GM21390 (cell line): ENCODE measurements around the gene GABARAP.

Experiments used
- ATAC-seq: cut with Tn5 transposase; IDR thresholded peaks from one replicate; pipeline ENCODE4 v1.9.1; 2021; ENCODE audit not compliant: unreplicated experiment

Gene GABARAP

DNA sequence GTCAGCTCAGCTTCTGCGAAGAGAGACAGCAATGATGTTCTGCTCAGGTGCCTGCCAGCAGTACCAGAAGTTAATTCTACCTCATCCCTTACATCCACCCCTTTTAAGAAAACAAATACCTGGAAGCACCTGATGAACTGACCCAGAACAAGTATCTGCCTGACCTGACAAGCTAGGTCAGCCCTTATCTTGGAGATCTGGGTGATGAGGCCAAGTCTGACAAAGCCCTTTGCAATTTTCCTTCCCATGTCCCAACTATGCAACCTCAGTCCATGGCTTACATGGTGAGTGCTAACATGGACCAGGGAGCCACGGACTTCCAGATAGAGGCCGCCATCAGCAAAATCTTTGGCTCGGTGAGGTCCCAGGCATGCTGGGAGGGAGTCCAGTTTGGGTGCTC lies 18.9 kb downstream of the GABARAP start:
- no peak for ATAC-seq

DNA sequence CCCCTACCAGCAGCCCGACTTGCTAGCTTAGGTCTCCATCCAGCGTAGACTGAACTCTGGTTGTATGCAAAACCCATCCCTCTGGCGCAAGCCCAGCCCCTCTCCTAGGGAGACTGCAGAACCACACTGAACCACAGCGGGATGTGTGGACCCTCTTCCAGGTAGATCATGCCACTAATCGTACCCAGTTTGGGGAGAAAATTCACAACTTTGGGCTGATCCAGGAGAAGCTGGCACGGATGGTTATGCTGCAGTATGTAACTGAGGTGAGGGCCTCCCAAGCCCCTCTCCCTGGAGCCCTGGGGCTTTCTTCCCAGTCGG lies 19.3 kb downstream of the GABARAP start:
- ATAC-seq, result no peak

DNA sequence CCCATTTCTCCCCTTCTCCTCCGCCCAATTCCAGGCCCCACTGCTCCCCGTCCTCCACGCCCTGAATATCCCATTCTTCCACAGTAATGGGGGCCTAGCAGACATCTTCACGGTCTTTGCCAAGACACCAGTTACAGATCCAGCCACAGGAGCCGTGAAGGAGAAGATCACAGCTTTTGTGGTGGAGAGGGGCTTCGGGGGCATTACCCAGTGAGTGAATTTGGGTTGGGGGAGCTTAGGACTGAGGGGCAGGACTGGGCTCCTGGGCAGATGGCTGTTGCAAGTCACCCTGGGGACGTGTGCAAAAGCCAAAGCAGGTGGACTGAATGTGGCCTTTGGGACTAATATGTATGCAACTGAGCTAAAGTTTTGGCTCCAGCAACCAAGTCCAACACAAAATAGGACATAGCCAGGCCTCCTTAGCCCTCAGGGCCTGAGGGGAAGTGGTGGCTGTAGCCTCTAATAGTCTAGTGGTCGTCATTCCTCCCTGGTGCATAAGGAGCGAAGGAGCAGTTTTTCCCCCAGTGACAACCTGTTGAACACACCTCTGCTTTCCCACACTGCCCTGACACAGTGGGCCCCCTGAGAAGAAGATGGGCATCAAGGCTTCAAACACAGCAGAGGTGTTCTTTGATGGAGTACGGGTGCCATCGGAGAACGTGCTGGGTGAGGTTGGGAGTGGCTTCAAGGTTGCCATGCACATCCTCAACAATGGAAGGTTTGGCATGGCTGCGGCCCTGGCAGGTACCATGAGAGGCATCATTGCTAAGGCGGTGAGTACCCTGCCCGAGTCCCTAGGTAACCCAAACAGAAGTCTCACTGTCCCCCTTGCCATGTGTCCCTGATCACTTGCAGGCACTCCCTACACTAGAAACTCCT lies 19.9 kb downstream of the GABARAP start:
- ATAC-seq, result no peak

DNA sequence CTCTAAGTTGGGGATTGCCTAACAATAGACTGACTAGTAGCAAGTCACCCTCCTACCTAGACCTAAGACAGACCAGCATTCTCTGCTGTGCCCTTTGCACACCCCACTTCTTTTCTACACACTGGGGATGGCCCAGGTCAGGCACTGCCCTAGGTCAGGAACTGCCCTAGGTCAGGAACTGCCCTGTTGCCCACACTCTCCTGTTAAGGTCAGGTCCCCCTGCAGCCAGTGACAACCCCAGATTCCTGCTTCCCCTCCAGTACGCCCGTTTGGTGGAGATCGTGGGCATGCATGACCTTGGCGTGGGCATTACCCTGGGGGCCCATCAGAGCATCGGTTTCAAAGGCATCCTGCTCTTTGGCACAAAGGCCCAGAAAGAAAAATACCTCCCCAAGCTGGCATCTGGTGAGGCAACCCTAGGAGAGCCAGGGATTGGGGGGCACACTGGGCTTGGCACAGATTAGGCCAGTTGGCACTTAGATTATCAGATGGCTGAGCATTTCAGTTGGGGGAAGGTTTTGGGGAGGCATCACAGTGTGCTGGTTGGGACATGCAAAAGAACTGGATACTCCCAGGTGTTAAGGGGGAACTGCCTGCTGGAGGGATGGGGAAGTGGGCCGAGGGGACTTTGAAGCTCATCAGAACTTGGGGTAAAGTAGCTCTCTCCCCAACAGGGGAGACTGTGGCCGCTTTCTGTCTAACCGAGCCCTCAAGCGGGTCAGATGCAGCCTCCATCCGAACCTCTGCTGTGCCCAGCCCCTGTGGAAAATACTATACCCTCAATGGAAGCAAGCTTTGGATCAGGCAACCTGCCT lies 20.8 kb downstream of the GABARAP start:
- no peak for ATAC-seq

DNA sequence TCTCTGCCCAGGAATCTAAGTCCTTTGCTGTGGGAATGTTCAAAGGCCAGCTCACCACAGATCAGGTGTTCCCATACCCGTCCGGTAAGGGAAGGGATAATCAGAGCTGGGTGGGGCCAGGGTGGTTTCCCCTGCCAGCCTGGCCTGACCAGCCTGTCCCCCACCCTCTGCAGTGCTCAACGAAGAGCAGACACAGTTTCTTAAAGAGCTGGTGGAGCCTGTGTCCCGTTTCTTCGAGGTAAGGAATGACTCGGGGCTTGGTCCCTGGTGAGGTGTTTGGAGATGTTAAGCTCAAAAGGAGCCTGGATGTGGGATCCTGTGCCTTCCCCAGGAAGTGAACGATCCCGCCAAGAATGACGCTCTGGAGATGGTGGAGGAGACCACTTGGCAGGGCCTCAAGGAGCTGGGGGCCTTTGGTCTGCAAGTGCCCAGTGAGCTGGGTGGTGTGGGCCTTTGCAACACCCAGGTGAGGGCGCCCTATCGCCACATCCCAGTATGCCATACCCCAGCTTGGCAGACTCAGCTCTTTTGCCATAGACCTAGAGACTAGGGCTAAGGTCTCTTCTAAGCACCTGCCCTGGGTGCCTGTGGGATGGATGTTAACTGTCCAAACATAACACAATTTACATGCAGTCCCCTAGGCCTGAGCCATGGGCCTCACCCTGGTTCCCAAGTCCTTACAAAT lies 21.5 kb downstream of the GABARAP start:
- ATAC-seq, result no peak

DNA sequence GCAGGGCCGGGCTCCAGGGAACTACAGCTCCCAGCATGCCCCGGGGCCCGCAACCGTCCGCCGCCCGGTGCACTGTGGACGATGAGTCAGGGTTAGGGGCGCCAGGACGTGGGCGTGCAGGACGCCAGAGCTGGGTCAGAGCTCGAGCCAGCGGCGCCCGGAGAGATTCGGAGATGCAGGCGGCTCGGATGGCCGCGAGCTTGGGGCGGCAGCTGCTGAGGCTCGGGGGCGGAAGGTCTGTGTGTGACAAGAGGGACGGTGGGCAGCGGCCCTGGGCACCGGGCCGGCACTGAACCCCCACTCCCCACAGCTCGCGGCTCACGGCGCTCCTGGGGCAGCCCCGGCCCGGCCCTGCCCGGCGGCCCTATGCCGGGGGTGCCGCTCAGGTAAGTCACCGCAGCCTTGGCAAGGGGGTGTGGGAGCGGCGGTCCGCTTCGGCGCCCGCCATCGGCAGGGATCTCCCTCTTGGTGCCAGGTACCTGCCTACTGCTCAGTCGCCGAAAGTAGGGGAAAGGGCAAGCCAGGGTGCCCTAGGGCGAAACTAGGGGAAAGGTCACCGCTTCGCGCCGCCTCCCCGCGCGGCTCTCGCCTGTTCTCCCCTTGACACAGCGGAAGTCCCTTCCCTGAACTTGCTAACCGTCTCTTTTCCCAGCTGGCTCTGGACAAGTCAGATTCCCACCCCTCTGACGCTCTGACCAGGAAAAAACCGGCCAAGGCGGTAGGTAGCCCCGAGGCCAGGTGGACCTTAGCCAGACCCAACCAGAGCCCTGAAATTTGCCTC lies 22.2 kb downstream of the GABARAP start, which contains the start of the genes ACADVL and DLG4:
Gene ACADVL (plus strand): TSS at position 127 of the 781 bp plus-strand sequence. CDS start 47 bp downstream, at position 174.
Gene DLG4 (minus strand): TSS at position 25 of the 781 bp plus-strand sequence.
- ATAC-seq, result peak; percentile 58

DNA sequence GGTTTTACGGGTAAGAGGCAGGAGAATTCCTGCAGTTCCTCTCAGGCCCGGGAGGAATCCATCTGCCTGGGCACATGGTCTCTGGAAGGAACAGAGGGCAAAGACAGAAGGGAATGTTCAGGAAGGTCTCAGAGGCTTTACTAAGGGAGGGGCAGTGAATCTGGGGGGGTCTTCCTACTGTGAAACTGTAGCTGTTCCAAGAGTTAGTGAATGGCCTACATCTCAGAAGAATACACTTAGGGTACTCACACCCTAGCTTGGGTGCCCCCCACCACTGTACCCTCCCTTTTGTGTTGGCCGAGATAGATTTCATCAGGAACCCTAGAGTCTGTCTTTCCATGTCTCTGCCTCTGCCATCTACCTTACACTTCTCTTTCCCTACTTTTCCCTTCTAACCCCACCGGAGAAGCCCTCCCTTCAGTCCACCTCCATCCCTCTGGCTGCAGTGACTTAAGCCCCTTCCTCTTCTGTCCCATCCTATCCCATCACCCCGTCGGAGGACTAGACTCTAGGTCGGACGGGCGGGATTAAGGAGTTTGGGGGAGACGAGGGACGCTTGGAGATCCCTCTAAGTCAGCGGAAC lies 22.9 kb downstream of the GABARAP start:
- no peak for ATAC-seq

DNA sequence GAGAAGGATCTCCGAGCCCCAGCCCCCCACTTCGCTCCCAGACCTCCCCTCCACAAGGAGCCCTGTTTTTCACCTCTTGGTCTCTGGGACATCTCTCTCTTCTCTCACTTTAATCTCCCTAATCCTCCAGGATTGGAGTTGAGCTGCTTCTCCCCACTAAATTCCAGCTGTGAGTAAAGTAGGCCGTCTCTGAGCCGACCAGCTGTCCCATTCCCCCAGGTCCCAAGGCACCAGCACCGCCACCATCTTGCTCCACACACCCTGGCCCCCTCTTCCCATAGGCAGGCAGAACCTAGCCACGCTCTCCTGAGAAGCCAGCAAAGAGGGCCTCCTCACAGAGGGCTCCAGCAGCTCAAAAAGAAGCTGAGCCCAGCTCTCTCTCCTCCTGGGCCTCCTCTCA lies 23.5 kb downstream of the GABARAP start:
- ATAC-seq, result no peak

DNA sequence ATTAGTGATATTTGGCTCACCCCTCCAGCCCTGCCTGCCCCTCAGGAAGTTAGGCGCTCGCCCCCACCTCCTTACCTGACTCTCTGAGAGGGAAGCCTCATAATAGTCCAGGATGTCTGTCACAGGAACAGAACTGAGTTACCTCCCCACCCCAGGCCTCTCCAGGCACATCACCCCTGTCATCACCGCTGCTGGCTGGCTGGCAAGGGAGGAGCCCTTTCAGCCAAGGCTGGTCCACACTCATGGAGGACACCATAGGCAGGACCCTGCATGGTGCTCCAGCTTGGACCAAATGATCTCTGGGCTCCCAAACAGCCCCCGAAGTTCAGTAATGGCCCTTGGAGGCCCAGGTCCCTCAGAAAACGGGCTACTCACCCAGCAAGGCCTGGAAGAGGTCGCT lies 24.1 kb downstream of the GABARAP start:
- no peak for ATAC-seq

DNA sequence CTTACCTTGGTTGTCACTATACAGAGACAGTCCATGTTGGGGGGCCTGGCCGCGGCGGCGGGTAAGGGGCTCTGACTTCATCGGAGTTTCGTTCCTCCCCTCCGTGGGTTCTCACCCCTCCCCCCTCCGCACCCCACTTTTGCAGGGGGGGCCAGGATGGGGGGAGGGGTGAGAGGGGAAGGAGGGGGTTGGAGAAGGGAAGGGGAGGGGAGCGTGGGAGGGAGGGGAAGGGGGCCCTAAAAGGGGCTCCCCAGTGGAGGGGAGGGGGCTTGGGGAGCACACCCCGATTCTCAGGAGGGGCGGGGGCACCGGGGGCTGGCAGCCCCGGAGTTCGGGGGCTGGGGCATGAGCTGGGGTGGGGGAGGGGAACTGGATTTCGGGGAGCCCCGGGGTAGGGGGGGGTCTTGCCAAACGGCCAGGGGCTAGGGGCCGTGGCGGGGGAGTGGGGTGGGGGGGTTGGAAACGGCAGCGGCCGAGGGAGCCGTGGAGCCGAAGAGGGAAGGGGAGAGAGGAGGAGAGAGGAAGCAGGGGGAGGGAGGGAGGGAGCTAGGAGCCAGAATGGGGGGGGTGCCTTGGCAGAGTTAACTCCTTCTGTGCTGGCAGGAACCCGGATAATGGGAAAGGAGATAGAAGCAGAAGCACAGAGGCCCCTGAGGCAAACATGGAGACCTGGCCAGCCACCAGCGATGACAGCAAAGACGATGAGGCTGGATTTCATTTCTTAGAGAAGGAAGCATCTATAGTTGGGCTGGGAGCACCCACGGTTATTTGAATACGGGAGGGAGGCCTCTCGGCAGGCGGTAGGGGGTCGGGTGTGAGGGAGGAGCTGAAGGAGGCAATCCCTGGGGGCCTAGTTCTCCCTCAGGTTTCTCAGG lies 24.9 kb downstream of the GABARAP start:
- ATAC-seq, result no peak

DNA sequence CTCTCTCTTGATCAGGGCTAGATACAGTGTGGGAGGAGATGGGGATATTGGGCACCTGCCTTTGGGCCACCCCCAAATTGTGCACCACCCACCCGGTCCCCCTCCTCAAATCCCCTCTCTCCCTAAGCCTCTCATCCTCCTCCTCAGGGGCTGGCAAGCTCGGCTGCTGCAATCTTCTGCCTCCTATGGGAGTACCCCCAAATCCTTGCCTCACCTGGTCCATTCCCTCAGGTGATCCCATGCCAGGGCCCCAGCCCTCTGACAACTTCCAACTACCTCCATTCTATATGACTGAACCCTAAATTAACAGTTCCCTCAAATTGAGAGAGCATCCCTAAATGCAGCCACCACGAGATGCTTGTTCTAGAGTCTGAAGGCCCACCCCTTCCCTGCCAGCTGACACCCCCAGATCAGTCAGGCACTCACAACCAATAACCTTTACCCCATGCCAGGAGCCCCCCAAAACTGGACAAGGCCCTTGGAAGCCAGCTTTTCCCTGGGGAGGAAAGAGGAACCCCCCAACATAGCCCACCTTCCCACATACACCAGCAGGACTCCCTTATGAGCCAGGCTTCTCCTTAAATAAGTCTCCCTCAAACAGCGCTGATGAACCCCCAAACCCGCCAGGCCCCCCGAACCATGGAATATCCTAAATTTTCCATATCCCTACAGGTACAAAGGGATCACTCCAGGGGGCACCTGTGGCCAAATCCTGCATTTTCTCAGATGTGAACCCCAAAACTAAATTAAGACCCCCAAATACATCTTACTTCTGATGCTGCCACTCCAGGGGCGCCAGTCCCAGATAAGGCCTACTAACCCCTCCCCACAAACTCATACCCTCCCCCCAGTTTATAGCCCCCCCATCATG lies 25.8 kb downstream of the GABARAP start:
- no peak for ATAC-seq

DNA sequence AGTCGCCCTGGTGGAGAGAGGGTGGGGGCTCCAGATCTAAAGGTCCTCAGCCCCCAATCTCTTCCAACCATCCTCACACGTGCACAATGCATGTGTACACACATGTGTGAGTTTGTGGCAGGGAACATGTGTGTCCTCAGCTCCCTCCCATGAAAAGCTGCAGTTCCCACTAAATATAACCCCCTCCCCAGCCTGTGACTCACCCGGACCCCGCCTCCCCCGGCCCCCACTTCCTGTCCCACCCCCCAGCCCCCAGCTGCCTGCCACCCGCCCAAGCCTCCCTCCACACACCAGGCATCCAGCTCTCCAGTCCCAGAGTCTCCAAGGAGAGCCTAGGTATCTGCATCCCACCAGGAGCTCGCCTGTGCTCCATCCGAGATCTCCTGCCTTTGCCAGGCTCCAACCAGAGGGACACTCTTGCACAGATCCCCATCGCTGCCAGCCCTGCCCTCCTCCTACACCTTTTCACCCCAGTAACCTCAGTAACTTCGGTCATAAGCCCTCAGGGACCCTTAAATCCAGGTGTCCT lies 26.5 kb downstream of the GABARAP start:
- no peak for ATAC-seq

DNA sequence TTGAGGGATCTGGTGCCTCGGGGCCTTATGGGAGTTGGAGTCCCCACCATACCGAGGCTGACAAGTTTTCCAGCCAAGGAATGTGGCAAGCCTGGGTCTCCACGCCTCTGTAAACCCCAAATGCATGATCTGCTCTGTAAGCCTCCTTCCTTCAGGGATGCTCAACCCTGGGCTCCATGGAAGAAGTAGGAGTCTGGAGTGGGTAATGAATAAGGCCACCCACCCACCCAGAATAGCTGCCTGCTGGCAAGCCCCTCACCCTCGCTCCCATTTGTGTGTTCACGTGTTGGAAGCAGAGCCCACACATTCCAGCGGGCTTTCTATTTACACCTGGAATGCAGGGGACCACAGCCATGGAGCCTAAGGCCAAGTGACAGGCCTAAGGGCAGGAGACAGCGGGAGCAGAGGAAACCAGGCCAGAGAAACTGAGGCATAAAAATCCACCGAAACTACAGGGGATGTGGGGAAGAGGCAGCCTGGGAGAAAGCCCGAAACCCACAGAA lies 27.1 kb downstream of the GABARAP start:
- ATAC-seq, result no peak

DNA sequence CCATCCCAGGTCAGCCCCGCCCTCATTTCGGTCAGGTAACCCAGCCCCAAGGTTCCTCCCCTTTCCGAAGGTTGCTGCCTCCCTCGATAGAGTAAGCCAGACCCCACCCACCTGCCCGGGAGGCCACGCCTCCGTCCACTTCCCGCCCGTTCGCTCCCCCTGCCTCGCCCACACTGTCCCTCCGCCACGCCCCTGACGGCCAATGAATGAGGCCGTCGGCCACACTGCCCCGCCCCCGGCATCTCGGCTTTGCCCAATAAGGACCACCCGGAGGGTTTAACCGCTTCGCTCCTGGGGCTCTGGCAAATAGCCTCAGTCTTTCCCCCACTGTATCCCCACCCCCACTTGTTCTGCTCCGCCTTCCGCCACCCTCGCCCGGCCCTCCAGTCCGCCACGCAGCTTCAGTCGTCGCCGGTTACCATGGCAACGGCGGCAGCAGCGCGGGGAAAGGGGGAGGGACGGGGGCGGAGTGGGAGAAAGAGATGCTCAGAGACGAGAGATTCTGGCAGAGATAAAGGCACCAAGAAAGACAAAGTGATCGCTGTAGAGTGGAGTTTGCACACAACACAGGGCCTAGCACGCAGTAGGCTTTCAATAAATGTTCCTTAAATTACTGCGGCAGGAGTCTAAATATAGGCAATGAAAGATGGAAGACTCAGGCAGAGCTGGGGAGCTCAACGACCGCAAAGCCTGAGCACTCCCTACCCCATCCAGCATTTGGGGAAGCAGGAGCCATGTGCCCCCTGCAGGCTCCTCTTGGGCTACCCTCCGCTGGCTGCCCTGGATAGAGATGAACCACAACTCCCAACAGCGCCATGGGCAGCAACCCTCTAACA lies 27.7 kb downstream of the GABARAP start:
- ATAC-seq, result peak; percentile 68

DNA sequence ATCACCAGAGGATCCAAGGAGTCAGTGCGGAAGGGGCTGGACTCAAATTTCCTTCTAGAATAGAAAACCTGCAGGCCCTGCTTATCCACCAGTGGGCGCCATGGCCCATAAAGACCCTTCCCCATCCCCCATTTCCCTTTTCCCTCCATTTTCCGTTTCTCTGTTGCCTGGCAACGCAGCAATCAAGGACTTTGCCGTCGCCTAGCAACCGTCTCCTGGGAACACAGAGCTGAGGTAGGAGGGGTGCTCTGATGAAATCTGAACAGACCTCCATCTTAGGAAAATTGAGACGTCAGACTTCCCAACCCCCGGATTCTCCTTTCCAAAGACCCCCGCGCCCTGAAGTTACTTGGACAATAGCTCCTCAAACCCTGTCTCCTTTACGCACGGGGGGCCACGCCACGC lies 28.4 kb downstream of the GABARAP start:
- ATAC-seq, result no peak

DNA sequence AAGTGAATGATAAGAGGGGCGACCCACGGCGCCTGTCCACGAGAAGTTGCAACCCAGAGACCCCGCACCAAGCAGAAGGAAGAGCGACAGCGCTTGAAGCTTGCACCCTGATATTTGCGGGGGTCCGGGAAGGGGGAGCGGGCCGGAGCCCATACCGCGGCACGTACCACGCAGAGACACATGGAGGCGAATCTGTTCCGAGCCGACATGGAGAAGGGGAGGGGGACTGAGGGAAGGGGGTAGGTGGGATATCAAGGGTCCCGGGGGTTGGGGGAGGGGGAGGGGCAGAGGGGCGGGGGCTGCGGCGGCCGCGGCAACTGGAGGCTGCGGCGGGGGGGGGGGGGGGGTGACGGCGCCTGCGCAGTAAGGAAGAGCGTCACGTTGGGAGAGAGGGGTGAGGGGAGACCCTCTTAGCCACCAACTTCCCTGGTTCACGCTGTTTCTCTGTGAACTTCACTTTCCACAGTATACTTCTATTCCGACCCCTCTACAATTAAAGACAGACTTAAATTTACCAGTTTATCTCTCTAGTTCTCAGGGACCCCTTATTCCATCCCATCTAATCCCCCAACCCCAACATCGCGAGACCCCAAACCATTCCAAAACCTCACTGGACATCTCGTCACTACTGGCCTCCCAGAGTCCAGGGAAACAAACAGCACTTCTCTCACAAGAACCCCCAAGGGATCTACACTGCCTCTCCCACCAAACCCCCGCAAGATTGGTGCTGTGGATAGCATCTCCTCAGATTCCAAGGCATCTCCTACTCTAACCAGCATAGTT lies 30.6 kb downstream of the GABARAP start:
- no peak for ATAC-seq
